HG03521 (cell line): Measurements from ENCODE around the gene ZNF618.

ENCODE experiments used
- ATAC-seq: cut with Tn5 transposase; IDR thresholded peaks from one replicate; pipeline ENCODE4 v1.9.1; 2021; ENCODE audit warnings: mild to moderate bottlenecking, moderate library complexity; ENCODE audit not compliant: unreplicated experiment

Gene ZNF618

GRCh38 chr9:113955076-113955752 is 79.1 kb downstream of the ZNF618 start:
- no peak for ATAC-seq

GRCh38 chr9:113956901-113957300 is 80.8 kb downstream of the ZNF618 start:
- ATAC-seq, result no peak

GRCh38 chr9:113957351-113957750 is 81.2 kb downstream of the ZNF618 start:
- no peak for ATAC-seq

GRCh38 chr9:113957821-113958341 is 81.8 kb downstream of the ZNF618 start:
- no peak for ATAC-seq

GRCh38 chr9:113958556-113958955 is 82.4 kb downstream of the ZNF618 start:
- ATAC-seq, result no peak

DNA sequence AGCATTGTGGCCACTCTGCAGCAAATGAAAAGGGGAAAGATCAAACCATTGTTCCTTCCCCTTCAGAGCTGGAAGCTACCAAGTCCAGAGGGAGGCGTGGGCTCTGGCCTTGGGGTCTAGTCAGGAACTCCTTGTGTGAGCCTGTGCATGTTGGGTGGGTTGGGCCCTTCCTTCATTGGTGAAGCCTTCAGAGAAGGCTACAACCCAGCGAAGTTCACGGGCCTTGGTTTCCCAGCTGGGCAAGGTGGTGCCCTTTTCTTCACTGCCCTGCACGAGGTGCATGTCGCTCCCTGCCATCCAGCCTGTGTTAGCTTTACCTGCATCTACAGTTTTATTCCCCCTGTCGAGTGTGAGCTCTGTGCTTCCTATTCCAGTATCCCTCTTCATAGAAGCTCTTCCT is 84.7 kb downstream of the ZNF618 start:
- no peak for ATAC-seq

DNA sequence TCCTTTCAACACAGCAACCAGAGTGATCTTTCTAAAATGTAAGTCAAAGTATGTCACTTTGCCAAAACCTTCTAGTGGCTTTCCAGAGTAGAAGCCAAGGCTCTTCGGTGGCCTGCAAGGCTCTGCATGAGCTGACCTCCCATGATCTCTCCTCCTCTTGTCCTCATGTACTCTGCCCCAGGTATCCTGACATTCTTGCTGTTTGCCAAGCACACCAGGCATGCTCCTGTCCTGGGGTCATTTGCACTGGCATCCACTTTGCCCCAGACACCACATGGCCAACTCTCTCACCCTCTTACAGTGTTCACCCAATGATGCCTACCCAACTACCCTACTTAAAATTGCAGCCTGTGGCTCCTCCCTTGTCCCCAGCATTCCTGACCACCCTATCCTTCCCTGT is 86.3 kb downstream of the ZNF618 start:
- no peak for ATAC-seq

DNA sequence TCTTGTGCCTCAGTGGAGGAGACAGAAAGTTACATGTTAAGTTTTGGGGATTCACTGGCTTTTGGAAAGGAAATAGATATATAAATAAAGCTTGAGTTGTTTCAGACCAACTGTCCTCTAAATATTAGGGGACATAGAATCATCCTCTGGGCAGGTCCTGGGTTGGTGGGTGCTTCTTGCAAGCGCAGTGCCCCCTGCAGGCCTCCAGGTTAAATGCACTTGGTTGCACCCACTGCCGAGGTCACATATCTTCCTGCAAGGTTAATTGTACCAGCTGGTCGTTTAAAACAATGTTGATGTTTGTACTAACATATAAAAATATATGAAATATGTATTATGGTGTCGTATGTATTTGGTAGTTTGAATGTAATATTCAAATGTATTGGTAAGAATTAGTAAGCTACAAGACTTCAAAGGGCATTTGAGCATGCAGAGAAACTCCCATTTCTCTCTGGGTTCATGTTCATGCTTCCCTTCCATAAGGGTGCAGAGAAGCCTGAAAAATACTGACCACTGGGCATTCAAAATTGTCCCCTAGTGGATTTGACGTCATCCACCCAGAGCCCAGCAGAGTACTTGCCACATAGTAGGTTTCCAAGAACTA is 87.0 kb downstream of the ZNF618 start:
- no peak for ATAC-seq

- no peak for ATAC-seq
These were observed 87.8 kb downstream of the ZNF618 start for GRCh38 chr9:113963696-113964494.

DNA sequence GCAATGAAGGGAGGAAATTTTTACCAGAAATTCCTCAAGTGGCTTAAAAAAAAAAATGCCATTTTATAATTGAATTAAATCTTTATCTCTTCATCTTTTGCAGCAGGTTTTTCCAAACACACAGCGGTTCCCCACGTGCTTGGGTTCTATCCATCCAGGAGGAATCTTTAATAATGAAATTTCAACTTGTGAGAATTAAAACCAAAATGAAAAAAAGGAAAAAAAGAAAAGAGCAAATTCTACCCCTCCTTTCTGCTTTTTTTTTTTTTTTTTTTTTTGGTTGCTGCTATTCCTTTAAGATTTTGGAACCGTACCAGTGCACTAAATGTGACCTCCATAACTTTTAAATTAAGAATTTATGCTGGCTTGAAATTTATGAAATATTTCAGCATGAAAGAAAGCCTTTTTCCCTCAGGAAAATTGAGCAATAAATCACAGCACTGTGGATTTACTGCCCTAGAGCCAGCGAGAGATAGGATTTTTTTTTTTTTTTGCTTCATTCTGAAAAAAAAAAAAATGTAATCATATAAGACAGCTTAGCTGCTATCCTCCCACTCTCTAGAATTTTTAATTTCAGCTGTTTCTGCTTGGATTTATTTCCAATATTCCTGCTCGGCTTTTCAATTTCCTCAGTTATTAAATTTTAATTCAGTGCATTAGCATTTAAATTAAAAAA is 88.5 kb downstream of the ZNF618 start:
- ATAC-seq, result no peak

DNA sequence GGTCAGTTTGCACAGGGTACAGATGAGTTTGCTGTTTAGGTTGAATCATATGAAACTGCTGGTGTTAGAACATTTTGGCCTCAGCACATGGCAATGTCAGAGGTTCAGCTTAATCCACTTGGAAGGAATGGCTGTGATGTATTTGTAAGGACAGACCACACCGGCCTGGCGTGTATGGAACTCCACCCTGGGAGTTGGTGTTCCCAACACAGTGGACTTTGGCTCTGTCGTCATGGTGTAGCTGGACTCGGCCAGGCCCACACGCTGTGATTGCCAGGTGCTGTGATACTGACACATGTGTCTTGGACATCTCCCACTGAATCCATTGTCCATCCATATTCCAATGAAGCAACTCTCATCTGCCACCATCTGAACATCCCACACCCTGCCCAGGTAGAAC is 90.3 kb downstream of the ZNF618 start:
- ATAC-seq, result no peak

DNA sequence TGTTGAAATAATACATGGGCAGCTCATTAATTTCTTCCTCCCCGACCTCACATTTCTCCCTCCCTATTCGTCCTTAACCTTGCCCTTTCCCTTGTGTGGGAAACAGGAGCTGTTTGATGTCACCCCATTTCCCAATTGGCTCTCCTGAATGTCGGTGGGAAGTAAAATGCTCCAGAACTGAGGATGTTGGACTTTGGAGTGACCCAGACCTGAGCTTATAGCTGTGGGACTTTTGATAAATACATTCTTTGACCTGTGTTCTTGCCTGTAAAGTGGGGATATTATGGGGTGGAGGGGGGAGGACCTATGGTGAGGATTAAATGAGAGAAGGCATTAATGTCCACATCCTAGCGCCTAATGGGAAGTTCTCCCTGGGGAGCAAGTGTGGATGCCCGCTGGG is 91.3 kb downstream of the ZNF618 start:
- no peak for ATAC-seq

DNA sequence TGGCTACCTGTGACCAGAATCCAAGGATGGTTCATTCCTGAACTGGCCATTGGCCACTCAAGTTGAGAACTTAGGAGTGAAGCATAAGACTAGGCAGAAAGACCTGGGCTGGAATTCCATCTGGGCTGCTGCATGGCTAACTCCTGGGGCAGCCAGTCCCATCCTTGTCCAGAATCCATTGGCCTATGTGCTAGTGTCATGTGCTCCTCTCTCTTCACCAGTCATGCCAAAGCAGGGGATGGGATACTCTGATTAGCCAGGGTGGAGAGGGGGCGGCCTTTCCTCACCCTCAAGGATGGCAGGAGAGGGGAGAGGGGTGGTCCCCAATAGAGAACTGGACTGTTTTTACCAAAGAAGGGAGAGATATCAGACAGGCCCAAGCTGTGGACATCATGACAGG is 93.2 kb downstream of the ZNF618 start:
- ATAC-seq, result no peak

- no peak for ATAC-seq
These were observed 97.1 kb downstream of the ZNF618 start for GRCh38 chr9:113973226-113973625.

DNA sequence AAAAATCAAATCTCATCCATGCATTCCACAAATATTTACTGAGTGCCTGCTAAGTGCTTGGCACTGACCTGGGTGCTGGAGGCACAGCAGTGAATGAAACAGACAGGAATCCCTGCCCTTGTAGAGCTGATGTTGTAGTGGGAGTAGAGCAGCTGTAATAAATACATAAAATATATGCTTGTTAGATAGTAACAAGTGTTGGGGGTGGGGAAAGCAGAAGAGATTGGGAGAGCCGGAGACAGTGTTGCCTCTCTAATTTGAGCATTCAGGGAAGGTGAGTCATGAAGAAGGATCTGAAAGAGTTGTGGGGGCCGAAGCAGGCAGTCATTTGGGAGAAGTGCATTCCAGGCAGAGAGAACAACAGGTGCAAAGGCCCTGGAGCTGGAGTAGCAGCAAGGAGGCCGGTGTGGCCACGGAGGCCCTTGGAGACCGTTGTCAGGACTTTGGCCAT is 97.9 kb downstream of the ZNF618 start:
- no peak for ATAC-seq

GRCh38 chr9:113976915-113977314 is 100.8 kb downstream of the ZNF618 start:
- ATAC-seq, result no peak

DNA sequence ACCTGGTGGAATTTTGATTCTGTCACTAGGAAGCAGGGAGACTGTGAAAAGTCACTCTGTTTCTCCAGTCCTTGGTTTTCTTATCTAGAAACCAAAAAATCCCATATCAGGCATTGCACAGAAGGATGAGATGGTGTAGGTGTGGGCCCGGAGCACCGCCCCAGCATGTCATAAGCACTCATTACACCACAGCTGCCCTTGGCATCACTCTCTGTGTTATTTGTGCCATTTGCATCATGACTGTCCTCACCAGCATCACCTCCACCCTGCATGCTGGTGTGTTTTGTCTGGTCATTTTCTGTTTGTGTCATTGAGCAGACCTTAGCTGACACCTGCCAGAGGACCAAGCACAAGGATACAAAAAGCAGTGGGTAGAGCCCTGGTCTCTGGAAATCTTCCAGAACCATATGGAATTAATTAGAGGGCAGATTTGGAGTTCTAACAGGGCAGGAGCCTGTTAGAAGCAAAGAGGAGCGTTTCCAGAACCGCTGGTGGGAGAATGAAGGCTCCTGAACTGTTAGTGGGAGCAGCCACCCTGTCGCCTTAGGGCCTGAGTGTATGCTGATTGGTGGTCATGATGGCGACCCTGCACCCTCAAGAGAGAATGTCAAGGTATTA is 102.7 kb downstream of the ZNF618 start:
- no peak for ATAC-seq

DNA sequence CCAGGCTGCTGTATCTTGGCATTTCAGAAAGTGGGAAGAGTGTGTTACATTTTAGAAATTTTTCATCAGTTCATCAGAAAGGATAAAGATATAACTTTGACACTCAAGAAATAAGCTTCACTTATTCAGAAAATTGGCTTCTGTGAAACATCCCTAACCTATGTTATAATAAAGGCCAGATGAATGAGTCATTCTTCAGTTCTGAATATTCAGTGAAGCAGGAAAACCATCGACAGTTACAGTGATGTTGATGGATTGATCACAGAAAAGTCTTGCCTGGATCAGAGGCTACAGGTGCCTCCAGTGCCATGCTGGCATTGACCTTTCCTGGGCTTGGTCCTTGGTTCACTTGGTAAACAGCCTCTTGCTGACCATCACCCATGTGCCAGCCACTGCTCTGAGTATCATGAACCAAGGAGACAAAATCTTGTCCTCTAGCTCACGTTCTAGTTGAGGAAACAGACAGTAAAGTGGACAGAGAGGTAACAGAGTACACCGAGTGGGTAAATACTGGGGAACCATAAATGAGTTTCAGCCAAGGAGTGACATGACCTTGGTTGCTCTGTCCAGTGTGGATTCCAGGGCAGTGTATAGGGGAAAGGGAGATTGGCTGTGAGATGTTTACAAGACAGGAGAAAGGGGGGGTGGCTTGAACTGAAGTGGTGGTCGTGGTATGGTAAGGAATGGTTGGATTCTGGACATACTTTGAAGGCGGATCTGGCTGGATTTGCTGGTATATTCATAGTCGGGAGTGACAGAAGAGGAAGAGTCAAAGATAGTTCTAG is 103.4 kb downstream of the ZNF618 start:
- no peak for ATAC-seq

GRCh38 chr9:113984639-113985380 is 108.7 kb downstream of the ZNF618 start:
- no peak for ATAC-seq
